Neural crest cell (in vitro differentiated cells): ENCODE measurements around the gene HEMGN. TPM values are rescaled to one million over a fixed set of nuclear protein-coding genes. Genes with fewer than 3 reads are reported as not detected.

Experiments
- DNase-seq: peaks from one replicate; pipeline ENCODE4 v3.0.0; 2021; ENCODE audit warnings: low read depth, mixed read lengths, low spot score
- H3K27ac Mint-ChIP-seq: one replicate; pipeline ENCODE4 v1.8.0; 2021; ENCODE audit warnings: mild to moderate bottlenecking, mixed read lengths; ENCODE audit not compliant: unreplicated experiment
- H3K27me3 Mint-ChIP-seq: 2 replicates; pipeline ENCODE4 v1.8.0; 2021; ENCODE audit warnings: low read depth, mild to moderate bottlenecking, mixed read lengths
- H3K36me3 Mint-ChIP-seq: 2 replicates; pipeline ENCODE4 v1.8.0; 2021; ENCODE audit warnings: low read depth, mild to moderate bottlenecking, mixed read lengths
- H3K4me1 Mint-ChIP-seq: 2 replicates; pipeline ENCODE4 v1.8.0; 2021; ENCODE audit warnings: mixed read lengths
- H3K4me3 Mint-ChIP-seq: one replicate; pipeline ENCODE4 v1.8.0; 2021; ENCODE audit warnings: mild to moderate bottlenecking, mixed read lengths
- H3K9me3 Mint-ChIP-seq: 2 replicates; pipeline ENCODE4 v1.8.0; 2021; ENCODE audit warnings: mixed read lengths
- long read RNA-seq: library from polyadenylated mRNA; unstranded; transcript quantifications from one replicate; pipeline ENCODE4 v2.0.0, GENCODE V29; 2020
- total RNA-seq: library from RNA; stranded (reverse); gene quantifications from 2 replicates; pipeline ENCODE4 v1.2.1, GENCODE V29; 2021
- TF ChIP-seq, protein P1 (sequence below): fragments of 200-600 bp; sonication (generic); conservative IDR thresholded peaks from 2 replicates; pipeline ENCODE4 v1.5.0; 2021; ENCODE audit warnings: antibody characterized with exemption, mild to moderate bottlenecking

HEMGN gene, protein sequence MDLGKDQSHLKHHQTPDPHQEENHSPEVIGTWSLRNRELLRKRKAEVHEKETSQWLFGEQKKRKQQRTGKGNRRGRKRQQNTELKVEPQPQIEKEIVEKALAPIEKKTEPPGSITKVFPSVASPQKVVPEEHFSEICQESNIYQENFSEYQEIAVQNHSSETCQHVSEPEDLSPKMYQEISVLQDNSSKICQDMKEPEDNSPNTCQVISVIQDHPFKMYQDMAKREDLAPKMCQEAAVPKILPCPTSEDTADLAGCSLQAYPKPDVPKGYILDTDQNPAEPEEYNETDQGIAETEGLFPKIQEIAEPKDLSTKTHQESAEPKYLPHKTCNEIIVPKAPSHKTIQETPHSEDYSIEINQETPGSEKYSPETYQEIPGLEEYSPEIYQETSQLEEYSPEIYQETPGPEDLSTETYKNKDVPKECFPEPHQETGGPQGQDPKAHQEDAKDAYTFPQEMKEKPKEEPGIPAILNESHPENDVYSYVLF
- not detected in 2 replicates for total RNA-seq
- long read RNA-seq, result 0 reads

DNA sequence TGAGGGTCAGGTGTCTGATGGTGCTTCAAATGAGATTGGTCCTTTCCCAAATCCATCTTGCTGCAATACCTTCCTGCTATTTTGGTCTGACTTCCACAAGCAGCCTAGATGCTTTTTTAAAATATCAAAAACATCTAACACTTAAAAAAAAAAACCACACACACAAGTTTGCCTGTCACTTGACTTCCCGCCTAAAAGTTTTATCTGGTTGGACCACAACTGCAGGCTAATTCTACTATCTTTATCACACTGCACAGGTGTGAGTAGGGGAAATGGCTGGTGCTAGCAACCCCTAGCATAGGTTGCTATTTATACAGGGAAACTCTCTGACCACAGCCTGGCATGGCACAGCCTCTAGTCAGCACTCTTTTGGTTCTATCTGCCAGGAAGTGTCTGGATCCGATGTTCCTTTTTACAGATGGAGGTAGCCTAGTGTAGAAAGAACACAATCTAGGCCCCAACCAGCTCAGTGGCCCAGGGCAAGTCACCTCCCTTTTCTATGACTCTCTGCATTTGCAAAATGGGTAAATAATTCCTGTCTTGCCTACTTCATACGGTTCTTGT lies at the start of gene HEMGN:
TSS of gene HEMGN (minus strand) at position 92 of the 564 bp plus-strand sequence. CDS start at position 56, 36 bp downstream.
- Mint-ChIP-seq H3K9me3 (no peaks in the 10 kb centered on the region), H3K27ac (no peak within 1 kb of the TSS), H3K36me3 (no peaks in the 10 kb centered on the region), H3K27me3 (peaks cover 85% of the 10 kb centered on the region), H3K4me3 (no peak within 1 kb of the TSS), H3K4me1 (no peaks in the 10 kb centered on the region)
- TF ChIP-seq, protein P1, sequence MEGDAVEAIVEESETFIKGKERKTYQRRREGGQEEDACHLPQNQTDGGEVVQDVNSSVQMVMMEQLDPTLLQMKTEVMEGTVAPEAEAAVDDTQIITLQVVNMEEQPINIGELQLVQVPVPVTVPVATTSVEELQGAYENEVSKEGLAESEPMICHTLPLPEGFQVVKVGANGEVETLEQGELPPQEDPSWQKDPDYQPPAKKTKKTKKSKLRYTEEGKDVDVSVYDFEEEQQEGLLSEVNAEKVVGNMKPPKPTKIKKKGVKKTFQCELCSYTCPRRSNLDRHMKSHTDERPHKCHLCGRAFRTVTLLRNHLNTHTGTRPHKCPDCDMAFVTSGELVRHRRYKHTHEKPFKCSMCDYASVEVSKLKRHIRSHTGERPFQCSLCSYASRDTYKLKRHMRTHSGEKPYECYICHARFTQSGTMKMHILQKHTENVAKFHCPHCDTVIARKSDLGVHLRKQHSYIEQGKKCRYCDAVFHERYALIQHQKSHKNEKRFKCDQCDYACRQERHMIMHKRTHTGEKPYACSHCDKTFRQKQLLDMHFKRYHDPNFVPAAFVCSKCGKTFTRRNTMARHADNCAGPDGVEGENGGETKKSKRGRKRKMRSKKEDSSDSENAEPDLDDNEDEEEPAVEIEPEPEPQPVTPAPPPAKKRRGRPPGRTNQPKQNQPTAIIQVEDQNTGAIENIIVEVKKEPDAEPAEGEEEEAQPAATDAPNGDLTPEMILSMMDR, result no peak
- DNase-seq, result no peak

DNA sequence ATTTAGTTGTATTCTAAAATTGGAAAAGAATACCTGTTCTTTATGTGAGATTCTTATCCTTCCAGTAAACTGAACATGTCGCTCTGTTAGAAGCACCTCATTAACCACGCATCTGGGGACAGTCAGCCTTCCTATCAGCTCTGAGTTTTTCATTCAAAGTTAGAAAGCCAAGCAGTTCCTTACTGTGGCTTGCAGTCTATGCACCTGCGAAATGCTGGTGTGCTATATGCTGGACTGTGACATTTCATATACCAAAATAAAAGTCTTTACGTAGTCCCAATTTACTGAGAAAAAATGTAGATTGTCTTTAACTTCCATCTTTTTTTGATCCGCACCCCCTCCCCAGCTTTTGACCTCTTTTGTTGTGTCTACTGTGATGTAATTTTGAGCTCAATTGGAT lies 49.5 kb upstream of the HEMGN start:
- Mint-ChIP-seq H3K4me1 (peaks cover 37% of the 10 kb centered on the region), H3K27ac (no peak overlapping the region), H3K4me3 (peak overlapping the region; percentile 58), H3K9me3 (no peaks in the 10 kb centered on the region), H3K36me3 (no peaks in the 10 kb centered on the region), H3K27me3 (peaks cover 8% of the 10 kb centered on the region)
- TF ChIP-seq, protein P1, result no peak
- no peak for DNase-seq

DNA sequence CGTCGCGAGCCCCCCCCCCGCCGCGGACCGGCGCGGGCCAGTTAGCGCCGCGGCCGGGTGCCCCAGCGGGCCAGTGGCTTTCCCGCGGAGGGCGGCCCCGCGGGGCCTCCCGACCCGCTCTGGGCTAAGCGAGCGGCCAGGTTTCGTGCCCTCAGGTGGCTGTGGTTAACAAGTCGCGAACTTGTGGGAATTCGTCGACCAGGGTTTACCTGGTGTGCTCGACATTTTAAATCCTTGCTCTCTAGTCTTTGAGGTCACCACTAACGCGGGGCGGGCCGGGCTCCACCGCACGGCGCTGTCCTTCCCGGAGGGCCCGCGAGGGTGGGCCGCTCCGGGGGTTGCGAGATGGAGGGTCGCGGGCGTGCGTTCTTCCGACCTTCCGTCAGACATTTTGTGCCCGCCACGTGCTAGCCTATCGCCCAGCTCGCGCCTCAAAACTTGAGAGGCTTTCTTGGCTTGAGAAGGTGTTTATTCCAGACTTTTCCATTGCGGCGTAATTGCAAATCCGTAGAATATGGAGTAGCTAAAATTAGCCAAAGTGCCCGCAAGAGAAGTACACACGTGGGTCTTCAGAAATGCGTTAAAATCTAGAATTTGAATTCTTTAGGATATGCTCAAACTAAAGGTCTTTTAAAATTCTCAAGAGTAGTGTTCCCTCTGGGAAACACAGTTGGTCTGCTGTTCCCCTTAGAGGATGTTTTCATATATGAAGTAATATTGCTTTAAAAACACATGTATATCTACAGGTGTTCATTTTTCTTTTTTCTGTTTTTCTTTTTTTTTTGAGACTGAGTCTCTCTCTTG lies 47.3 kb upstream of the HEMGN start:
- Mint-ChIP-seq H3K27ac (peak overlapping the region; percentile 81), H3K9me3 (no peaks in the 10 kb centered on the region), H3K4me1 (peaks cover 56% of the 10 kb centered on the region), H3K27me3 (peaks cover 30% of the 10 kb centered on the region), H3K4me3 (peak overlapping the region; percentile 87), H3K36me3 (no peaks in the 10 kb centered on the region)
- DNase-seq, result peak; percentile 9
- TF ChIP-seq, protein P1, result no peak

DNA sequence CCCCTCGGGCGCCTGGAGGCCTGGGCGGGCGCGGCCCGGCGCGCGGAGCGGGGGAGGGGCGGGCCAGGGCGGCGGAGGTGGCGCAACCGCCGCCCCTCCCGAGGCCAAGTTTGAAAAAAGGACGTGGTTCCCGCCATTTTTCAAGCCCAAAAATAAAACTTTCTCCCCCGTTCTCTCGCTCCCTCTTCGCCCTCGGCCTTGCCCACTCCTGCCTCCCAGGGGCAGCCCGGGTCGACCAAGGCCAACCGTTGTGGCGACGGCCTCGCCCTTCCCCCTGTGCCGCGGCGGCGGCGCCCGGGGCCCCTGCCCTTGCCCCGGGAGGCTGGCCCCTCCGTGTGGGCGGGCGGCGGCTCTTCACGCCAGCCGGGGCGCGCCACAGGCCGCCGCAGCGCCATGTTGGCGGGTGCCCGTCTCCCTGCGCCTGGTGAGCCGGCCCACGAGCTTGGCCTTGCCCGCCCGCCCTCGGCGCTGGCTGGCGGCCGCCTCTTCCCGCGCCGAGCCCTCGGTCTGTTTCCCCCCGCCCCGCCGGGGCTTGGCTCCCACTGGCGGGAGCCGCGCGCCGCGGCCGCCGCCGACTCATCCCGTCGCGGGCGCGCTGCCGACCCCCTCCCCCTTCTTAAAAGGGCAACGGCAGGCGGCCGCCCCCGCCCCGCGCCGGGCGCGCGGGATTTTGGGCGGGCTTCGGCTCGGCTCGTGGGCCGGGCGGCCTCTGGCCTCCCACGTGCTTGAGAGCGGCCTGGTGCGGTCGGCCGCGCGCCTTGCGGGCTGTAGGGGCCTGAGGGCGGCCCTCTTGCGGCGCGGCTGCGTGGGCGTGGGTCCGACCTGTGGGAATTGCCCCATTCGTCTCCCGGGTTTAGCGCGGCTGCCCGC lies 46.5 kb upstream of the HEMGN start:
- peaks cover 35% of the 10 kb centered on the region for H3K27me3 Mint-ChIP-seq
- H3K4me1 Mint-ChIP-seq, result peaks cover 57% of the 10 kb centered on the region
- H3K36me3 Mint-ChIP-seq, result no peaks in the 10 kb centered on the region
- DNase-seq, result peak; percentile 54
- TF ChIP-seq, protein P1, result no peak
- peak overlapping the region; percentile 25 for H3K4me3 Mint-ChIP-seq
- no peak overlapping the region for H3K27ac Mint-ChIP-seq
- H3K9me3 Mint-ChIP-seq, result no peaks in the 10 kb centered on the region
